Endothelial cell (in vitro differentiated cells): ENCODE data around the gene COTL1. TPM values are rescaled to one million over a fixed set of nuclear protein-coding genes. Genes with fewer than 3 reads are reported as not detected.

Source experiments
- DNase-seq: peaks from one replicate; pipeline ENCODE4 v3.0.0; 2021; ENCODE audit warnings: low spot score
- H3K27ac Mint-ChIP-seq: one replicate; pipeline ENCODE4 v1.8.0; 2021; ENCODE audit warnings: mixed read lengths, inconsistent platforms; ENCODE audit not compliant: unreplicated experiment
- H3K27me3 Mint-ChIP-seq: one replicate; pipeline ENCODE4 v1.8.0; 2021; ENCODE audit warnings: mild to moderate bottlenecking, moderate library complexity, mixed read lengths, inconsistent platforms; ENCODE audit not compliant: unreplicated experiment
- H3K36me3 Mint-ChIP-seq: one replicate; pipeline ENCODE4 v1.8.0; 2021; ENCODE audit warnings: mild to moderate bottlenecking, low read depth, mixed read lengths, inconsistent platforms; ENCODE audit not compliant: unreplicated experiment
- H3K4me1 Mint-ChIP-seq: one replicate; pipeline ENCODE4 v1.8.0; 2021; ENCODE audit warnings: mild to moderate bottlenecking, mixed read lengths, inconsistent platforms; ENCODE audit not compliant: unreplicated experiment
- H3K4me3 Mint-ChIP-seq: one replicate; pipeline ENCODE4 v1.8.0; 2021; ENCODE audit warnings: mild to moderate bottlenecking, mixed read lengths, inconsistent platforms; ENCODE audit not compliant: unreplicated experiment
- H3K9me3 Mint-ChIP-seq: one replicate; pipeline ENCODE4 v1.8.0; 2021; ENCODE audit warnings: mixed read lengths, inconsistent platforms; ENCODE audit not compliant: unreplicated experiment
- total RNA-seq: library from RNA; stranded (reverse); fragmentation: NEBNext Ultra II Directional; extraction: Animal tissue kit (Norgen Biotek cat#: 25700); gene quantifications from one replicate; pipeline ENCODE4 v1.2.1, GENCODE V29; 2021; ENCODE audit not compliant: unreplicated experiment
- TF ChIP-seq, protein P1 (sequence below): fragments of 200-600 bp; sonication (generic); IDR thresholded peaks from one replicate; pipeline ENCODE4 v1.5.0; 2021; ENCODE audit warnings: antibody characterized with exemption; ENCODE audit not compliant: unreplicated experiment

COTL1 gene
- total RNA-seq, 1 donor from 2014 or later, result 87.3 TPM

DNA sequence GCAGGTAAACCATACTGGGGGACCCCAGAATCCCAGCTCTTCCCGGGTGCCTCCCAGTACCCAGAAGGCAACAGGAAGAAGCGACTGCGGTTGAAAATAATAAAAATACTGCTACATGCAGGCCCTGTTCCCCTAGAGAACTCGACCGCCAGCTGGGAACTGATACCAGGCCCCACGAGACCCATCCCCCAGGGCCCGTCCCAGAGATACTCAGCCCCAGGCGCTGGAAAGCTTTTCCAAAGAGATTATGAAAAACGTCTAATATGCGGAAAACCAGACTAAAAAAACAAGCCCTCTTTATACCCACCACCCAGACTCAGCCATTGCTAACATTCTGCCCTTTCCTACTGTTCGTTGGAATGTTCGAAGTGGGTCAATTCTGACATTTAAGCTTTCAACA lies 100.5 kb downstream of the COTL1 start:
- no peaks in the 10 kb centered on the region for H3K36me3 Mint-ChIP-seq
- H3K9me3 Mint-ChIP-seq, result no peaks in the 10 kb centered on the region
- TF ChIP-seq, protein P1, sequence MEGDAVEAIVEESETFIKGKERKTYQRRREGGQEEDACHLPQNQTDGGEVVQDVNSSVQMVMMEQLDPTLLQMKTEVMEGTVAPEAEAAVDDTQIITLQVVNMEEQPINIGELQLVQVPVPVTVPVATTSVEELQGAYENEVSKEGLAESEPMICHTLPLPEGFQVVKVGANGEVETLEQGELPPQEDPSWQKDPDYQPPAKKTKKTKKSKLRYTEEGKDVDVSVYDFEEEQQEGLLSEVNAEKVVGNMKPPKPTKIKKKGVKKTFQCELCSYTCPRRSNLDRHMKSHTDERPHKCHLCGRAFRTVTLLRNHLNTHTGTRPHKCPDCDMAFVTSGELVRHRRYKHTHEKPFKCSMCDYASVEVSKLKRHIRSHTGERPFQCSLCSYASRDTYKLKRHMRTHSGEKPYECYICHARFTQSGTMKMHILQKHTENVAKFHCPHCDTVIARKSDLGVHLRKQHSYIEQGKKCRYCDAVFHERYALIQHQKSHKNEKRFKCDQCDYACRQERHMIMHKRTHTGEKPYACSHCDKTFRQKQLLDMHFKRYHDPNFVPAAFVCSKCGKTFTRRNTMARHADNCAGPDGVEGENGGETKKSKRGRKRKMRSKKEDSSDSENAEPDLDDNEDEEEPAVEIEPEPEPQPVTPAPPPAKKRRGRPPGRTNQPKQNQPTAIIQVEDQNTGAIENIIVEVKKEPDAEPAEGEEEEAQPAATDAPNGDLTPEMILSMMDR, result no peak
- no peak overlapping the region for H3K4me3 Mint-ChIP-seq
- peaks cover 1% of the 10 kb centered on the region for H3K27me3 Mint-ChIP-seq
- H3K4me1 Mint-ChIP-seq, result no peaks in the 10 kb centered on the region
- DNase-seq, result no peak
- H3K27ac Mint-ChIP-seq, result no peak overlapping the region

Other genes starting within 250 kb of the COTL1 start
- 2.7 TPM for gene ATP2C2, start 249.5 kb downstream of the COTL1 start, total RNA-seq
- gene MEAK7, start 113.4 kb downstream of the COTL1 start, total RNA-seq, result 34.2 TPM
- 40.8 TPM for gene KLHL36, start 30.4 kb upstream of the COTL1 start, total RNA-seq
- 81.2 TPM for gene USP10, start 81.9 kb upstream of the COTL1 start, total RNA-seq
- 0.54 TPM for gene CRISPLD2, start 201.9 kb upstream of the COTL1 start, total RNA-seq